Esophagus muscularis mucosa (tissue), 4 donors: ENCODE data around the gene EMILIN1. TPM values are rescaled to one million over a fixed set of nuclear protein-coding genes. Genes with fewer than 3 reads are reported as not detected.
A peak's percentile ranks its signal among the peaks of the same experiment; 100 is the strongest.

ENCODE experiments used
- DNase-seq: peaks from one replicate; pipeline ENCODE4 v3.0.0-alpha.2; 2017; ENCODE audit errors: extremely low spot score
- H3K27ac ChIP-seq, 4 donors: fragments of 200-600 bp; sonication (generic); replicated peaks in 1 of 4; 1 replicate in 3 of 4; 2 replicates in 1 of 4; pipeline ENCODE4 v1.5.1; 2016 to 2019; ENCODE audit warnings: mild to moderate bottlenecking in 1 of 4
- H3K27me3 ChIP-seq, 4 donors: fragments of 200-600 bp; sonication (generic); one replicate each; pipeline versions ENCODE4 v1.5.1 to v1.6.0; 2016 to 2019
- H3K36me3 ChIP-seq, 4 donors: fragments of 200-600 bp; sonication (generic); one replicate each; pipeline ENCODE4 v1.5.1; 2016 to 2019
- H3K4me1 ChIP-seq, 4 donors: fragments of 200-600 bp; sonication (generic); one replicate each; pipeline ENCODE4 v1.5.1; 2016 to 2019
- H3K4me3 ChIP-seq, 4 donors: fragments of 200-600 bp; sonication (generic); 1 replicate in 2 of 4; 2 replicates in 2 of 4; pipeline ENCODE4 v1.5.1; 2016 to 2019; ENCODE audit warnings: mild to moderate bottlenecking in 4 of 4, moderate library complexity in 1 of 4
- H3K9me3 ChIP-seq, 4 donors: fragments of 200-600 bp; sonication (generic); 1 replicate in 3 of 4; 2 replicates in 1 of 4; pipeline ENCODE4 v1.5.1; 2016 to 2019
- EP300 ChIP-seq: sonication (generic); formaldehyde crosslinking; IDR thresholded peaks from one replicate; pipeline ENCODE4 v1.6.1; 2017; ENCODE audit warnings: antibody characterized with exemption
- POLR2A ChIP-seq: fragments of 450-650 bp; IDR thresholded peaks from one replicate; pipeline ENCODE4 v1.6.1; 2017; ENCODE audit warnings: antibody characterized with exemption, moderate library complexity, mild to moderate bottlenecking, low read depth
- POLR2AphosphoS5 ChIP-seq, 2 donors: sonication (generic); formaldehyde crosslinking; IDR thresholded peaks; one replicate each; pipeline ENCODE4 v1.6.1; 2017; ENCODE audit warnings: antibody characterized with exemption in 2 of 2
- WGBS: methylation state at CpG from one replicate; pipeline ENCODE4 v1.1.5; 2018; 5-methylcytosine and 5-hydroxymethylcytosine counted together
- intact Hi-C: fragments of 100-400 bp; cut with DNase I; formaldehyde crosslinking; loops from one replicate; pipeline ENCODE4 v1.15.1; 2023
- total RNA-seq, 4 donors: library from RNA; depleted of rRNA; stranded (reverse); fragments of >200 nt; gene quantifications; one replicate each; pipeline versions ENCODE4 v1.1.0 to v1.2.1, GENCODE V29; 2016
- TF ChIP-seq, protein P1 (sequence below), 3 experiments: fragments of 200-600 bp in 2 of 3; fragments of 450-650 bp in 1 of 3; sonication (generic) in 2 of 3; IDR thresholded peaks; one replicate each; pipeline ENCODE4 v1.5.1; 2017 to 2019; ENCODE audit warnings: antibody characterized with exemption in 3 of 3, mild to moderate bottlenecking in 2 of 3, moderate library complexity in 1 of 3

The EMILIN1 gene
- total RNA-seq, 4 donors from 2014 or later: 126 to 288 (median 168) TPM

GRCh38 chr2:27084297-27085061, 6.1 kb downstream of the EMILIN1 start:
- H3K27me3 ChIP-seq: no peaks in the 10 kb centered on the region
- 56% methylated on average over 6 of the region's 6 CpGs for WGBS
- no peaks in the 10 kb centered on the region for H3K9me3 ChIP-seq
- no peak for DNase-seq
- H3K4me1 ChIP-seq: peaks cover 37 to 87% (median 79%) of the 10 kb centered on the region in 4 donors
- peaks cover 4 to 27% (median 14%) of the 10 kb centered on the region in 4 donors for H3K36me3 ChIP-seq
- H3K27ac ChIP-seq: peak overlapping the region; percentile 92 to 95 (median 93)
- H3K4me3 ChIP-seq: no peak overlapping the region
- TF ChIP-seq, protein P1, sequence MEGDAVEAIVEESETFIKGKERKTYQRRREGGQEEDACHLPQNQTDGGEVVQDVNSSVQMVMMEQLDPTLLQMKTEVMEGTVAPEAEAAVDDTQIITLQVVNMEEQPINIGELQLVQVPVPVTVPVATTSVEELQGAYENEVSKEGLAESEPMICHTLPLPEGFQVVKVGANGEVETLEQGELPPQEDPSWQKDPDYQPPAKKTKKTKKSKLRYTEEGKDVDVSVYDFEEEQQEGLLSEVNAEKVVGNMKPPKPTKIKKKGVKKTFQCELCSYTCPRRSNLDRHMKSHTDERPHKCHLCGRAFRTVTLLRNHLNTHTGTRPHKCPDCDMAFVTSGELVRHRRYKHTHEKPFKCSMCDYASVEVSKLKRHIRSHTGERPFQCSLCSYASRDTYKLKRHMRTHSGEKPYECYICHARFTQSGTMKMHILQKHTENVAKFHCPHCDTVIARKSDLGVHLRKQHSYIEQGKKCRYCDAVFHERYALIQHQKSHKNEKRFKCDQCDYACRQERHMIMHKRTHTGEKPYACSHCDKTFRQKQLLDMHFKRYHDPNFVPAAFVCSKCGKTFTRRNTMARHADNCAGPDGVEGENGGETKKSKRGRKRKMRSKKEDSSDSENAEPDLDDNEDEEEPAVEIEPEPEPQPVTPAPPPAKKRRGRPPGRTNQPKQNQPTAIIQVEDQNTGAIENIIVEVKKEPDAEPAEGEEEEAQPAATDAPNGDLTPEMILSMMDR (IDR thresholded peaks at IDR 0.05): no peak
- TF ChIP-seq POLR2A: no peak
- TF ChIP-seq EP300: no peak
- no peak for TF ChIP-seq POLR2AphosphoS5 (IDR thresholded peaks at IDR 0.05)
- intact Hi-C loops: loop anchor here (5.0 kb wide), 2 partner anchors 52 to 122 kb away; partner anchors contain the start of gene TMEM214

- H3K4me1 ChIP-seq: peaks cover 37 to 81% (median 72%) of the 10 kb centered on the region in 4 donors
- H3K4me3 ChIP-seq: peak overlapping the region; percentile 68 to 81 (median 72)
- no peaks in the 10 kb centered on the region for H3K27me3 ChIP-seq
- WGBS: 57% methylated on average over 5 of the region's 10 CpGs
- no peak for TF ChIP-seq POLR2A
- TF ChIP-seq, protein P1 (IDR thresholded peaks at IDR 0.05): no peak
- no peak for TF ChIP-seq POLR2AphosphoS5 (IDR thresholded peaks at IDR 0.05)
- no peak for TF ChIP-seq EP300
- no peak for DNase-seq
- H3K27ac ChIP-seq: peak overlapping the region; percentile 92 to 95 (median 93)
- intact Hi-C loops: loop anchor here (5.0 kb wide), 2 partner anchors 53 to 123 kb away; partner anchors contain the start of gene TMEM214
- H3K36me3 ChIP-seq: peaks cover 4 to 27% (median 14%) of the 10 kb centered on the region in 4 donors
- no peaks in the 10 kb centered on the region for H3K9me3 ChIP-seq
Observed at GRCh38 chr2:27085062-27085672, 6.8 kb downstream of the EMILIN1 start.

GRCh38 chr2:27085673-27086089, 7.3 kb downstream of the EMILIN1 start:
- H3K9me3 ChIP-seq: no peaks in the 10 kb centered on the region
- H3K4me1 ChIP-seq: peaks cover 34 to 75% (median 67%) of the 10 kb centered on the region in 4 donors
- H3K27me3 ChIP-seq: no peaks in the 10 kb centered on the region
- 2% methylated on average over 26 of the region's 38 CpGs for WGBS
- peak overlapping the region; percentile 68 to 81 (median 72) for H3K4me3 ChIP-seq
- H3K36me3 ChIP-seq: peaks cover 4 to 27% (median 14%) of the 10 kb centered on the region in 4 donors
- intact Hi-C loops: loop anchor here (1.0 to 5.0 kb wide), 3 partner anchors 35 to 123 kb away; partner anchors contain the start of gene TMEM214
- DNase-seq: no peak
- peak overlapping the region; percentile 92 to 95 (median 93) for H3K27ac ChIP-seq
- TF ChIP-seq, protein P1 (IDR thresholded peaks at IDR 0.05): peak; percentile 62 to 74 (median 63)
- TF ChIP-seq POLR2A (no peak), POLR2AphosphoS5 (IDR thresholded peaks at IDR 0.05) (peak; percentile 74 to 82), EP300 (no peak)

DNA sequence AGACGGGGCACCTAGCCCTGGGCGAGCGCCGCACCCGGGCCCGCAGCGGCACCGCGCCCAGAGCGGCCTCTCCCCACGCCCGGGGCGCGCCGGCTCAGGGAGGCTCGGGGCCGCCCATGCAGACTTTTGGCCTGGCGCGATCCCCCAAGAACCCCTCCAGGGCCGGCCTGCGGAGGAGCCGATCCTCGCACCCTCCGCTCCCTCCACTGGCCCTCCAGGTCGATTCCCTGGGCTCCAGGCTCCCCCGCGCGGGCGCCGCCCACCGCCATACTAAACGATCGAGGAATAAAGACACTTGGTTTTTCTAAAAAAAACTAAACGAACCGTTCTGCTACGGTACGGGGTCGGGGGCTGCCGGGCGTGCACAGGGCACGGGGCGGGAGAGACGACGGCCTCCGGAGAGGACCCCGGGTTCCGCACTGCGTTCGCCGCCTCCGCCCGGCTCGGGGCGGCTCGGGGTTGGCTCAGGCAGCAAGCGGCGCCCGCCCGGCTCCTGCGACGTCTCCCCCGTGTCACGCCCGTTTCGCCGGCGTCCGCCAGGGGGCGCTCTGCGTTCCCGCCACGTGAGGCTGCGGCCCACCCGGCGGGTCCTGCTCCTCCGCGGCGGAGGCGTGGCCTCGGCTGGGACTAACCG, 7.8 kb downstream of the EMILIN1 start:
- peaks cover 4 to 27% (median 14%) of the 10 kb centered on the region in 4 donors for H3K36me3 ChIP-seq
- no peaks in the 10 kb centered on the region for H3K27me3 ChIP-seq
- H3K27ac ChIP-seq: peak overlapping the region; percentile 92 to 95 (median 93)
- TF ChIP-seq POLR2A: peak; percentile 73
- TF ChIP-seq, protein P1 (IDR thresholded peaks at IDR 0.05): peak; percentile 91 to 96 (median 96)
- TF ChIP-seq EP300: no peak
- peak; percentile 90 for TF ChIP-seq POLR2AphosphoS5 (IDR thresholded peaks at IDR 0.05)
- H3K9me3 ChIP-seq: no peaks in the 10 kb centered on the region
- WGBS: 0% methylated on average over 3 of the region's 81 CpGs
- H3K4me1 ChIP-seq: peaks cover 28 to 70% (median 62%) of the 10 kb centered on the region in 4 donors
- peak; percentile 98 for DNase-seq
- H3K4me3 ChIP-seq: peak overlapping the region; percentile 68 to 81 (median 72)
- intact Hi-C loops: loop anchor here (1.0 to 5.0 kb wide), 3 partner anchors 36 to 124 kb away; partner anchors contain the start of gene TMEM214
